ENCODE data around the gene PHLDA3. TPM values are rescaled to one million over a fixed set of nuclear protein-coding genes. Genes with fewer than 3 reads are reported as not detected.
"Not testable (repeated sequence)": the region's sequence is repeated elsewhere in the genome, so short reads cannot be mapped to it uniquely, and the experiment has no call there.

PHLDA3 gene
- total RNA-seq, 1 experiment from 2014 or later: 400 TPM

DNA sequence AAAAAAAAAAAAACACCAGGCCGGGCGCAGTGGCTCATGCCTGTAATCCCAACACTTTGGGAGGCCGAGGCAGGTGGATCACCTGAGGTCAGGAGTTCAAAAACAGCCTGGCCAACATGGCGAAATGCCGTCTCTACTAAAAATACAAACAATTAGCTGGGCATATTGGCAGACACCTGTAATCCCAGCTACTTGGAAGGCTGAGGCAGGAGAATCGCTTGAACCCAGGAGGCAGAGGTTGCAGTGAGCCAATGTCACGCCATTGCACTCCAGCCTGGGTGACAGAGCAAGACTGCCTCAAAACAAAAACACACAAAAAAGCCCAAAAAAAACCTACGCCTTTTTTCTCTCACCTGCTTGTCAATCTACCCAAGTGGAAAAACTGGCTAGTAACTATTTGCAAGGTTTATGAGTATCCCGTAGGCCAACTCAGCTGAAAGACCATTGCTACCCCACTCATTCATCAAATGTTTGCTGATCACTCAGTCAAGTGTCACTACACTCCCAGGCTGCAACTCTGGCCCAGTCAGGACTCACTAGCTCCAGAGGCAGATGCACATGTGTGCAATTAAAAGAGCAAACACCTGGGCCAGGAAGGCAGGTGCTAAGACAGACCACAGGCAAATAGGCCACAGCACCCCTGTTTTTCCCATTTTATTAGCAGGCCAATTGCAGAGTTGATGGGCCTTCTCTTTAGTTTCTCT, 36.0 kb upstream of the PHLDA3 start:
- no peak for DNase-seq (ENCODE audit: low spot score)
- in situ Hi-C loops (cut with HindIII; ENCODE audit: low sequenced_read_pairs): no loop called here

DNA sequence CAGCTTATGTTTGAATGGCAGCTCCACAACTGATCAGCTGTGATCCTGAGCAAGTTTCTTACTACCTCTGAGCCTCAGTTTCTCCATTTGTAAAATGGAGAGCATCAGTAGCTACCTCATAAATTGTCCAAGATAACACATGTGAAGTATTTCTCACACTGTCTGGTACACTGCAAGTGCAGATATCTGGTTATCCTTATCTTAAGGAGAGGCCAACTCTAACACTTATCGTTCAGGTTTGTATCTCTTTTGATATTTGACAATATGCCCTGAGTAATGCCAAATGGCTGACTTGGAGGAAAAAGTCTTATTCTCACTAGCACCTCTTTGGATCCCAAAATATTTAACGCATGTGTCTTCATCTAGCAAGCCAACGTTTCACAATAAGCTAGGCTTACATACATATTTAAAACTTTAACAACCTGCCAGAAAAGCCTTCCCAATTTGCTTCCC, 35.2 kb upstream of the PHLDA3 start:
- in situ Hi-C loops (cut with HindIII; ENCODE audit: low sequenced_read_pairs): no loop called here

DNA sequence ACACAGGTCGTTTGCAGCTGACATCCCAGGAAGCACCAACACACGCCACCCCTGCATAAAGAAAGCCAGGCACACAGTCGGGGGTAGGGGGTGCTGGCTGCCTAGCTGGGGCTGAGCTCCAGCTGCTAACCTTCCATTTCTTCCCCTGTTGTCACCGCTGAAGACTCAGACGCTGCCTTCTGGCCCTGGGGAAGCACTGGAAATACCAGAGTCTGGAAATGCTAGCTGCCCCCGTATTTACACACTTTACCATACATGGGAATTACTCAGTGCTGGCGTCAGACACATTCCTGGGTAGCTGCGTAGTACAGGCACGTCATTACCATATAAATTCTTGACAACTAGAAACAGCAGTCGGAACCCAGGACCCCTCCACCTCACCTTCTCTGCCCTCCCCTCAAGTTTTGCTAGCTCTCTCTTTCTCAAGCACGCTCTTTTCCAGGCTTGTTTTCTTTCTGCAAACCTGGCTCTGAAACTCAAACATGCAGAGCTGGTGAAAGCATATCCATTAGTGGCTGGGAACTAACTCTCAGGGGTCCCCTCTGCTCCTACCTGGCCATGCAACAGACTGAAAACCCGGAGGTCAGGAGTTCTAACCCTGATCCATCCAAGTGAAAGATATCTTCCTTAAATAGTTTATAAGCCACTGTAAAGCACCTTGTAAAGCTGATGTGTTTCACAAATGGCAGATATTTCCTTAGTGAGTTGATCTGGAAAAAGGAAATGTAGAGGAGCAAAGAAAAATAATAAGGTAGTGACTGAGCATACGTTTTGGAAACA, 34.6 kb upstream of the PHLDA3 start:
- in situ Hi-C loops (cut with HindIII; ENCODE audit: low sequenced_read_pairs): no loop called here

More for the DNA sequence above, 35.2 kb upstream of the PHLDA3 start:
- no peak for DNase-seq (ENCODE audit: low spot score)

DNA sequence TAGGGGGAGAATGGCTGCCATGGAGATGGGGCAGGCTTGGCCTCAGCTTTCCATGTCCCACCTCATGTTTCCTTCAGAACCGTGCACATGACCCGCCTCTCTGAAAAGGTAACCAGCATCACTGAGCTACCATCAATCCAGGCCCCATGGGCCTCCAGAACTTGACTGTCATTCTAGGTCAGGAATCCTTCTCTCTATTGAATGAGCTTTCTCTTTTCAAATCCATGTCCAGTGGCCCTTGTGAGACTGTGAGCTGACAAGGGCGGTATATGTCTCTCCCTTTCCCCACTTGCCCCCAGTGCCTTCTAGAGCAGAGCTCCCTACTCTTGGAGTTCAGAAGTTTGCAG, 33.5 kb upstream of the PHLDA3 start:
- no peak for DNase-seq (ENCODE audit: low spot score)

More for the DNA sequence above, 34.6 kb upstream of the PHLDA3 start:
- no peak for DNase-seq (ENCODE audit: low spot score)

DNA sequence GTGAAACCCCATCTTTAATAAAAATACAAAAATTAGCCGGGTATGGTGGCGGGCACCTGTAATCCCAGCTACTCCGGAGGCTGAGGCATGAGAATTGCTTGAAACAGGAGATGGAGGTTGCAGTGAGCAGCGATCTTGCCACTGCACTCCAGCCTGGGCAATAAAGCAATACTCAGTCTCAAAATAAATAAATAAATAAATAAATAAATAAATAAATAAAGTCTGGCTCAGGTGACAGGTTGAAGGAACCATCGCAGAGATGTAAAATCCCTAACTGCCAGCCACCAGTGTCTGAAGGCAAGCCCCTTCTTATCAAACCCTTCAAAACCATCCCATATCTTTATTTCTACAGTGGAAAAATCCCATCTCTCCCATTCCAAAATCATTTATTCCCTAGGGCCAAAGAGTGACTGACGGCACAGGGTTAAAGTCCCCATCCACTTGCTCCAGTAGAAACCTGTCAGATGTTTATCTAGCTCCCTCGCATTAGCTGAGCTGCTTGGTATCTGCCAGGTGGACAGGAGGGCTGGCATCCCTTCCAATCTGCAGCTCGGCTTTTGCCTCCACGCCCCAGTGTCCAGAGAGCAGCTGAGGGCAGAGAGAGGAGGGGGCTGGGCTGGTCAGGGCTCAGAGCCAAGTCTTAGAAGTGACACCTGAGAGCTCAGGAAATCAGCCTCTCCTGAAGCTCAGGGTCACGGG, 33.0 kb upstream of the PHLDA3 start:
- DNase-seq (ENCODE audit: low spot score): no peak
- in situ Hi-C loops (cut with HindIII; ENCODE audit: low sequenced_read_pairs): no loop called here

More for the DNA sequence above, 33.5 kb upstream of the PHLDA3 start:
- in situ Hi-C loops (cut with HindIII; ENCODE audit: low sequenced_read_pairs): no loop called here

DNA sequence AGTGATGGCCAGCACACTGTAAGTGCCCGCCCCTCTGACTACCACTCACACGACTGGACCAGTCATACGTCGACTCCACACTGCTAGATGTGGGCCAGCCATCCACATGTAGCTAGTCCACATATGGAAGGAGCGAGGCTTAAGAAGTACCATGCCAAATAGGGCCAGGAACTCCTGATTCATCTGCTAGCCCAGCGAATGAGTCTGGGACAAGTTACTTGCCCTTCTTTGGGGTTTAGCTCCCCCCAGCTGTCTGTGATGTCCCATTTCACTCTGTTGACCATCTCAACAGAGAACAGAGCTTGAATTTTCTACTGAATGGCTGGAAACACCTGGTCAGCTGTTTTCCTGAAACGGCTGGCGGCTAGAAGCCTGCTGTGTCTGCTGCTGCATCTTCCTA, 32.2 kb upstream of the PHLDA3 start:
- DNase-seq (ENCODE audit: low spot score): no peak
- in situ Hi-C loops (cut with HindIII; ENCODE audit: low sequenced_read_pairs): no loop called here

DNA sequence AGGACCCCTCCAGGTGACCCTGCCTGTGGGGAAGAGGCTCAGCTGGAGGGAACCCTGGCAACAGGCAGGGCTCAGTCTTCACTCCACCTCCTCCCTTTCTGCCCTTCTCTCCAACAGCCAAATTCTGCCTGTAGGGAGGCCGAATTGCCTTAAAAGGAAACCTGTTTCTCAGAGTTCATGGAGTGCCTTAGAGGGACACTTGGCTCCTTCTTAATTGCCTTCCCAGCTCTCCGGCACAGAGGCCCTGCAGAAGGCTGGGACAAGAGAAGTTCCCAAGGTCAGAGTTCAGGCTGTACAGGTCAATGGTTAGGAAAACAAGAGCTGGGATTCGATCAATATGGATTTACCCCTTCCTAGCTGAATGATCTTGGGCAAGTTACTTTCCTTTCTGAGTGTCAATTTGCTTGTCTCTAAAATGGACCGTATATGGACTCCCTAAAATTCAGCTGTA, 31.7 kb upstream of the PHLDA3 start:
- DNase-seq (ENCODE audit: low spot score): no peak
- in situ Hi-C loops (cut with HindIII; ENCODE audit: low sequenced_read_pairs): no loop called here

DNA sequence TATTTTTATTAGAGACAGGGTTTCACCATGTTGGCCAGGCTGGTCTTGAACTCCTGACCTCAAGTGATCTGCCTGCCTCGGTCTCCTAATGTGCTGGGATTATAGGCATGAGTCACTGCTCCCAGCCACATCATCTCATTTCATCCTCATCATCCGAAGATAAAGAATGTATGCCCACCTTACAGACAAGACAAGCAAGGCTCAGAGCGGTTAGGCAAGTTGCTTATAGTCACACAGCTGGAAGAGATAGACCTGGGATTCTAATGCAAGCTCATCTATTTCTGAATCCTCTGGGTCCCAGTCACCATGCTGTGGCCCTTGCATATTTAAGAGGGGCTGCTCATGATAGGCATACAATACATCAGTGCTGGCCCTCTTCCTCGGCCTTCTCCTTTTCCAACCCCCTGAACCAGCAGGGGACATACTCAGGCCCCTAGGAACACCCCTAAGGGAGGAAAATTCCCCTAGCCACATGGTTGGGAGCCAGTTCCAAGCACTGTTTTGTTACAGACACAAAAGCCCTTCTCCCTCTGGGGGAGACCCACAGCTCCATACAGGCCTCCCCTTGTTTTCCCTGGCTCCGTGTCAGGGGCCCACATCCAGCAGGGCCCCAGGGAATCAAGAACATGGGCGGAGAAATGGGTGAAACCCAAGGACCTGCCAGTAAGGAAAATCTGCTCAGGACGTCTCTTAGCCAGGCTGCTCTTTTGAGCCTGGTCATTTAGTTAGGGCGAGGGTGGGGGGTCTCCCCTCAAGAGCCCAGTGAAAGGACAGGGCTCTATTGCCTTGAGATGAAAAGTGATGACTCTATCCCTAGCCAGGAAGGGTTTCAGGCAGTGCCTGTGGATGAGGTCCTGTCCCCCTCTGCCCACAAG, 31.0 kb upstream of the PHLDA3 start:
- DNase-seq (ENCODE audit: low spot score): peak; percentile 40
- in situ Hi-C loops (cut with HindIII; ENCODE audit: low sequenced_read_pairs): no loop called here

DNA sequence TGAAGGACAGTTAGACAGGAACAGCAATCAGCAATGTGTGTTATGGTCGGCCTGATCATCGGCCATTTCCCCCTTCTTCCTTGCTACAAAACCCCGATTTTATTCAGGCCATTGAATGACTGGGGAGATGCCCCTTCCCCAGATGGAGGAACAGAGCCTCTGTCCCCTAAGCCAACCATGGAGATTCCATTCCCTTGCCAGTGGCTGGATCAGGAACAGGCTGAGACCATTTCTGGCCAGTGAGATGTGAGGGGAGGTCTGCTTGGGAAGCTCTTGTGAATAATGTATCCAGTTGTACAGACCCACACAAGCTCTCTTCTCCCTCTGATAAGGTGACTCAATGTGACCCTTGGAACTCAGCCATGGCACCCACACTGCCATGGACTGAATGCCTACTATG, 30.2 kb upstream of the PHLDA3 start:
- in situ Hi-C loops (cut with HindIII; ENCODE audit: low sequenced_read_pairs): no loop called here
- no peak for DNase-seq (ENCODE audit: low spot score)

DNA sequence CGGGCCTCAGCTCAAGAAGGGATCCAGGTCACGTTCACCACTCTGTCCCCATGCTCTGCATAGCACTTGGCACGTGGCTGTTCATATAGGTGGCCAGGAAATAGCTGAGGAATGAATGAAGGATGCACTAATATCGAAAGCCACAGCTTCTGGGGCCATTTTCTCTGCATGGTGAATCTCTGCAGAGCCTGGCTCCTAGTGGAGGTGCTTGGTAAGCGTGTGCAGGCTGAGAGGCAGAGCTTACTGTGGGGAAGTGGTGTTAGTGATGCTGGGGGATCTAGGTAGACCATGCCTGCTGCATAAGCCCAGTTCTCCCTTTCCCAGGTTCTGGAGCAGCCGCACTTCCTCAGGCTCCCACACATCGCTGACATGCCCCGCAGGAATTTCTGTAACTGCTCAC, 29.6 kb upstream of the PHLDA3 start:
- no peak for DNase-seq (ENCODE audit: low spot score)
- in situ Hi-C loops (cut with HindIII; ENCODE audit: low sequenced_read_pairs): no loop called here

DNA sequence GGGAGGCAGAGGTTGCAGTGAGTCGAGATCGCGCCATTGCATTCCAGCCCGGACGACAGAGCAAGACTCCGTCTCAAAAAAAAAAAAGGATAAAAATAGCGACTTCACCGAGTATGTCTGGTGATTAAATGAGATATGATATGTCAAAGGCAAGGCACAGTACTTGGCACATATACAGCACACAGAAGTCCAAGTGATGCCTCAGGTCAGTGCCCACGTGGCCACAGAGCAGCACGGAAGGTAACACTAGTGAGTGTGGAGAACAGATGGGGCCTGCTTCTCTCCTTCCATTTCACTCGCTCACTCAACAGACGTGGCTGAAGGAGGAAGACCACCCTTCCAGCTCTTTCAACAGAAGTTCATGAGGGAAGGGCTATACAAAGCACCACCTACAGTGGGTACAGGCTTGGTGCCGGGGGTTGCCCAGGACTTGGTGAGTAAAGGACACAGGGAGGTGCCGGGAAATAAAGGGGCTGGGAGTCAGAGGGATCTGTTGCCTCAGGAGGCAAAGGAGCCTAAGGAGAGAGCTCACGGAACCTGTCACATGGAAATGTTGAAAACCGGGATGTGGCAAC, 29.0 kb upstream of the PHLDA3 start:
- in situ Hi-C loops (cut with HindIII; ENCODE audit: low sequenced_read_pairs): no loop called here
- no peak for DNase-seq (ENCODE audit: low spot score)

DNA sequence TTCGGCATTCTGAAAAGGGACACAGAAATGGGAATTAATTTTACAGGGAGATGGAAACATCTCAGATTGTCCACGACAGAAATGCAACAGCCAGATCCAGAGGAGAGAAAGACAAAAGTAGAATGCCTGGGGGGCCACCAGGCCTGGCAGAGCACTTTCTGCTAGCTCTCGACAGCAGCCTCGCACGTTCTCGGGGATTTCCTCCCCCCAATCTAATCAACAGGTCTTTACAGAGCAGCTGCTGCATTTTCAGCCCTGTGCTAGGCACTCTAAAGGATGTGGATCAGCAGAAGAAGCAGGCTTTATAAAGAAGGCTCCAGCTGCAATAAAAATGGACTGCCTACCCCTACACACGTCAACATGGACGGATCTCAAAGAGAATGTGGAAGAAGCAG, 27.3 kb upstream of the PHLDA3 start:
- in situ Hi-C loops (cut with HindIII; ENCODE audit: low sequenced_read_pairs): no loop called here
- no peak for DNase-seq (ENCODE audit: low spot score)

DNA sequence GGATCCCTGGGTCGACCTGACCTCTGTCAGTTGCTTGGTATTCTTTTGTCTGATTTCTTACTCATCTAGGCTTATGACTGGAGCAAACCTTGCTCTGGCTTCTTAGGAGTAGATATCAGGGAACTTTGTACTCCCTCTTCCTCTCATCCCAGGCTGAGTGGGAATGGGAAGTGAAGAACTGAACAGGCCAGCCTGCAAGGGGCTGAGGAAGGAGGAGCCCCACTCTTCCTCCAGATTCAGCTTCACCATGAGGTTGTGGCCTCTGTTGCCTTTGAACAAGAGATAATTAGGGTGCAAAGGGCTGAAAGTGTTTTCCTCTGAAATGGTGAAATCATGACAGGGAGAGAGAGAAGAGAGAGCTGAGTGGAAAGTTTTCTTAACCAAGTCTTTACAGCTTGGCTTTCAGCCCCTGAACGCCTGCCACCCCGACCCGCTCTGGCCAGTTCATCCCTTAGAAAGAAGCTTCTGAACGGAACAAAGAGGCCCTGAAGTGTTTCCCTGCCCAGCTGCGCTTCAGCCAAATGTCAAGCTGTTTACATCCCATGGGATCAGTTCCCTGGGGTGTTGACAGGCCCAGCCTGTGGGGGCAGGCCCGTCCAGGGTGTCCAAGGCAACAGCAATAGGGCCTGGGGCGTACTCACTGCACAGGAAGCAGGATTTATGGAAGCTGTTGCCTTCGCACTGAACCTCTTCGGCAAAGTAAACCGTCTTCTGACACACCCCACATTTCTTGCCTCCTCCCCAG, 26.7 kb upstream of the PHLDA3 start:
- peak; percentile 38 for DNase-seq (ENCODE audit: low spot score)
- in situ Hi-C loops (cut with HindIII; ENCODE audit: low sequenced_read_pairs): no loop called here

DNA sequence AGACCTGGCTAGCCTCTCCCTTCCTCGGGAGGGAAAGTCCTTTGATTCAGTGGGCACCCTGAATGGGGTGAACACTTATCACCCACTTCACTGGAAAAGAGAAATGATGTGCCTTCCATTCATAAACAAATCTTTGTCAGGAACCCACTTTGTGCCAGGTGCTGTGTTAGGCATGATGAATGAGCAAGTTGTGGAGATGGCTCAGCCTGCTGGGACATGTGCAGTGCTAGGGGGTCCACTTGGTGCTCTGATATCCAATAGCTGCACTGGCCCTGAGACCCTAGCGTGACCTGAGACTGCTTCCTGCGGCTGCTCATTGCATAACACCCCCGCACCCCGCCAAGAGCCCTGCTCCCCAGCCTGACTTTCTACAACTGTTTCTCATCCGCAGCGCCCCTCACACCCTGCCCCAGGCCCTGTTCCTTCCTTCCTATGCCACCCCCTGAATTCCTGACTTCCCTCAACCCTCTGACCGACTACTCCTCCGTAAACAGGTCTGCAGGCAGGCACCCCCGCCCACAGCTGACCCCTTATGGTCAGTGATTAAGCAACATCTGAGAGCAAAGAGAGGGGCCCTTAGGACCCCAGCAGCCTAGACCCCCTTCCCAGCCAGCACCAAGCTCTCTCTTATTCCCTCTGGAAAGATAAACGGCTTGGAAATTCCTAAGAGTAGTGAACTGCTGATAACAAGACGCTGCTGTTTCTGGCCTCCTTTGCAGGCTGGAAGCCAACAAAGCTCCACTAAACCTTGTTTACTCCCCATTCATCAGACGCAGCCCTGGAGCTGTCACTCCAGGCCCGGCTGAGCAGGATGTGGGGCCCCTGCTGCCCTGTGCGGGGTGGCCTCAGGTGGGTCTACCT, 25.0 kb upstream of the PHLDA3 start:
- DNase-seq (ENCODE audit: low spot score): no peak
- in situ Hi-C loops (cut with HindIII; ENCODE audit: low sequenced_read_pairs): no loop called here

DNA sequence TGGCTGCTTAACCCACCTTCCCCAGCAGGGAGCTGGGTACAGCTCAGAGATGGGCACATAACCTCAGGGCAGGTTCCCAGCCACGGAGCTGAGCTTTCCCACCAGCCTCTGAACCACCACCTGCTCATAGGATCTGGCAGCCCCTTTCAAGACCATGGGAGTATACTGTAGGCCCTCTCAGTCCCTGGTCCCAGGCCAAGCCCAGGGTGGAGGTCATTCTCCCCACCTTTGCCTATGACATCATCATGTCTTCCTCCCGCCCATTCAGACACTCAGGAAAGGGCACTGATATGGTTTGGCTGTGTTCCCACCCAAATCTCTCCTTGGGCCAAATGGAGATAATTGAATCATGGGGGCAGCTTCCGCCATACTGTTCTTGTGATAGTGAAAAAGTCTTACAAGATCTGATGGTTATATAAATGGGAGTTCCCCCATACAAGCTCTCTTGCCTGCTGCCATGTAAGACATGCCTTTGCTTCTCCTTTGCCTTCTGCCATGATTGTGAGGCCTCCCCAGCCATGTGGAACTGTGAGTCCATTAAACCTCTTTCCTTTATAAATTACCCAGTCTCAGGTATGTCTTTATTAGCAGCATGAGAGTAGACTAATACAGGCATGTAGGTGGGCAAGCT, 24.2 kb upstream of the PHLDA3 start:
- in situ Hi-C loops (cut with HindIII; ENCODE audit: low sequenced_read_pairs); DNase-seq (ENCODE audit: low spot score): not testable (repeated sequence)

DNA sequence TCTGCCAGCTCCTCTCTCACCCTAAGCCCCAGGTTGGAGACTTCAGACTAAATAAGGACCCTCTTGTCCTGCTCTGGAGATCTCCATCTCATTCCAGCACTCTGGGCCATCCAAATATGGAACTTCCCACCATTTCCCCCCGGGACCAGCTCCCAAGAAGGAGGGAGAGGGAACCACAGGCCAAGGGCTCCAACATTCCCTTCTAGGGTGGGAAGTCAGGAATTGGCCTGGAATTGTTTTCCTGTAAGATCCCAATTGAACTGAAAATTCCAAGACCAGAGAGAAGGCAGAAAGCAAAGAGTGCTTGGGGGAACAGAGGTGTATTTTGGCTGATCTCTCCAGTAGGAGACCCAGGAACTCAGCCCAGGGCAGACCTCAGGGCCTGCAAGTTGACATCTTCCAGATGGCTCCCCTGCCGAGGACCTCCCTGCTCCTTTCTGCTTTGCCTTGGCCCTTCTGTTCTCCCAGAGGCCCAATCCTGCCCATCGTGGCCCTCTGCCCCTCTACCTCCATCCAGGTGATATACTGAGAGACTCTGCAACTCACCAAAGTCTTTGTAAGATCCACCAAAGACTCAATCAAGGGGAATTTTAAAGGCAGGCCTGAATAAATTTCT, 23.0 kb upstream of the PHLDA3 start:
- DNase-seq (ENCODE audit: low spot score): no peak
- in situ Hi-C loops (cut with HindIII; ENCODE audit: low sequenced_read_pairs): no loop called here

Measured in G401 (cell line).